RWPE2 (cell line): Measurements from ENCODE around the gene ABCC1.
A peak's percentile ranks its signal among the peaks of the same experiment; 100 is the strongest.

ENCODE experiments used
- ATAC-seq: fragments of 200-7000 bp; cut with Tn5 transposase; 3 replicates; pipeline ENCODE4 v1.9.1; 2021; ENCODE audit warnings: low read depth
- DNase-seq: peaks from one replicate; pipeline ENCODE4 v3.0.0-alpha.2; 2020; ENCODE audit warnings: low spot score
- H3K27ac ChIP-seq: fragments of 450-650 bp; 2 replicates; pipeline ENCODE4 v1.5.1; 2017; ENCODE audit warnings: mild to moderate bottlenecking; ENCODE audit not compliant: poor library complexity, severe bottlenecking
- H3K27me3 ChIP-seq: fragments of 250-450 bp; sonication (Bioruptor Pico); 2 replicates; pipeline ENCODE4 v1.5.1; 2021; ENCODE audit warnings: mild to moderate bottlenecking, moderate library complexity; ENCODE audit not compliant: insufficient read depth, poor library complexity, severe bottlenecking
- H3K36me3 ChIP-seq: fragments of 250-450 bp; sonication (Bioruptor Pico); 2 replicates; pipeline ENCODE4 v1.5.1; 2020; ENCODE audit warnings: low read depth, mild to moderate bottlenecking, moderate library complexity
- H3K4me1 ChIP-seq: fragments of 250-450 bp; sonication (Bioruptor Pico); 2 replicates; pipeline ENCODE4 v1.5.1; 2021; ENCODE audit warnings: mild to moderate bottlenecking, moderate library complexity; ENCODE audit not compliant: insufficient read depth, poor library complexity, severe bottlenecking
- H3K4me3 ChIP-seq: fragments of 250-450 bp; sonication (Bioruptor Pico); 2 replicates; pipeline ENCODE4 v1.5.1; 2021; ENCODE audit warnings: mild to moderate bottlenecking, moderate library complexity; ENCODE audit not compliant: severe bottlenecking
- H3K9me3 ChIP-seq: fragments of 250-450 bp; sonication (Bioruptor Pico); 2 replicates; pipeline ENCODE4 v1.5.1; 2021; ENCODE audit warnings: mild to moderate bottlenecking, moderate library complexity; ENCODE audit not compliant: severe bottlenecking
- TF ChIP-seq, protein P1 (sequence below): fragments of 450-650 bp; IDR thresholded peaks from one replicate; pipeline ENCODE4 v1.5.1; 2017; ENCODE audit warnings: mild to moderate bottlenecking, moderate library complexity; ENCODE audit not compliant: poor library complexity, severe bottlenecking

The ABCC1 gene

DNA sequence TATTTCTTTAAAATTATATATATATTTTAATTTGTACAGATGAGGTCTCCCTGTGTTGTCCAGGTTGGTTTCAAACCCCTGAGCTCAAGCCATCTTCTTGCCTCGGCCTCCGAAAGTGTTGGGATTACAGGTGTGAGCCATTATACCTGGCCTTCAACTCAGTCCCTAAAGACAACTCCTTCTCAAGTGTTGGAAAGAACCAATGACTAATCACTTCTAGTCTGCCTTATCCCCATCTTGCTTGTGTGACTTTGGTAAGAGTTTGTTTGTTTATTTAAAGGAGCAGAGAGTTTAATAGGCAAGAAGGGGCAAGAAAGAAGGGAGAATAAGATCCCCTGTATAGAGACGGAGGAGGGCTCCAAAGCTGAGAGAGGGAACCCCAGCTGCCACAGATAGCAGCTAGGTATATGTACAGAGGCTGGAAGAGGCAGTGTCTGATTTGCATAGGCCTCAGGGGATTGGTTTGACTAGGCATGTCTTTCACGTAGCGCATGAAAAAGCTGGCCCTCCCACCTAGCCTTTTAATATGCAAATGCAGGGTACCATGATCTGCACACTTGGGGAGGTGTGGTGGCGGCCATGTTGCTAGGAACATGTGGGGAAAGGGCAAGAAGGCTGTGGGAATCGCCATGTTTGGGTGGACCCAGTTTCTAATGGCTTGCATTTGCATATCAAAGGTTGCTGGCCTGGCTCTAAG is 21.5 kb downstream of the ABCC1 start:
- no peak overlapping the region for H3K4me3 ChIP-seq
- DNase-seq, result no peak
- no peak for ATAC-seq
- H3K36me3 ChIP-seq, result peaks cover 13% of the 10 kb centered on the region
- H3K27ac ChIP-seq, result no peak overlapping the region
- peaks cover 17% of the 10 kb centered on the region for H3K4me1 ChIP-seq
- no peaks in the 10 kb centered on the region for H3K27me3 ChIP-seq
- no peaks in the 10 kb centered on the region for H3K9me3 ChIP-seq
- TF ChIP-seq, protein P1, sequence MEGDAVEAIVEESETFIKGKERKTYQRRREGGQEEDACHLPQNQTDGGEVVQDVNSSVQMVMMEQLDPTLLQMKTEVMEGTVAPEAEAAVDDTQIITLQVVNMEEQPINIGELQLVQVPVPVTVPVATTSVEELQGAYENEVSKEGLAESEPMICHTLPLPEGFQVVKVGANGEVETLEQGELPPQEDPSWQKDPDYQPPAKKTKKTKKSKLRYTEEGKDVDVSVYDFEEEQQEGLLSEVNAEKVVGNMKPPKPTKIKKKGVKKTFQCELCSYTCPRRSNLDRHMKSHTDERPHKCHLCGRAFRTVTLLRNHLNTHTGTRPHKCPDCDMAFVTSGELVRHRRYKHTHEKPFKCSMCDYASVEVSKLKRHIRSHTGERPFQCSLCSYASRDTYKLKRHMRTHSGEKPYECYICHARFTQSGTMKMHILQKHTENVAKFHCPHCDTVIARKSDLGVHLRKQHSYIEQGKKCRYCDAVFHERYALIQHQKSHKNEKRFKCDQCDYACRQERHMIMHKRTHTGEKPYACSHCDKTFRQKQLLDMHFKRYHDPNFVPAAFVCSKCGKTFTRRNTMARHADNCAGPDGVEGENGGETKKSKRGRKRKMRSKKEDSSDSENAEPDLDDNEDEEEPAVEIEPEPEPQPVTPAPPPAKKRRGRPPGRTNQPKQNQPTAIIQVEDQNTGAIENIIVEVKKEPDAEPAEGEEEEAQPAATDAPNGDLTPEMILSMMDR, result no peak

DNA sequence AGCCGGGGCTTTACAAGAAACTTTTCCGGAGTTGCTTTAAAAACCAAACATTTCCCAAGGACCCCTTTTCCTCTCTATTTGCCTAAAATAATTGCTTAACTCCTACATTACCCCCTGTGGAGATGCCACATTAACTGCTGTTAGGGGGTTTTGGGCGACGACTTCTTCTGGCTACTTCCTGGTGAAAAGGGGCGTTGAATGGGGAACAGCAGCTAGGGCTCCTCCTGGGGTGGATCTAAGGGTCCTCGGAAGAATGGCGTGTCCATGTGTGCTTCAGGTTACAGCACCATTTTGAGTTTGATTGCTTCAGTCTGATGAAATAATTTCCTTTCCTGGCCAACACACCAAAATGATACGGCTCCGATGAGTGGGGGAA is 22.0 kb downstream of the ABCC1 start:
- DNase-seq (no peak), ATAC-seq (no peak)
- TF ChIP-seq, protein P1, result no peak
- peaks cover 11% of the 10 kb centered on the region for H3K4me1 ChIP-seq
- H3K27me3 ChIP-seq, result no peaks in the 10 kb centered on the region
- H3K27ac ChIP-seq, result no peak overlapping the region
- peaks cover 13% of the 10 kb centered on the region for H3K36me3 ChIP-seq
- H3K4me3 ChIP-seq, result no peak overlapping the region
- no peaks in the 10 kb centered on the region for H3K9me3 ChIP-seq

DNA sequence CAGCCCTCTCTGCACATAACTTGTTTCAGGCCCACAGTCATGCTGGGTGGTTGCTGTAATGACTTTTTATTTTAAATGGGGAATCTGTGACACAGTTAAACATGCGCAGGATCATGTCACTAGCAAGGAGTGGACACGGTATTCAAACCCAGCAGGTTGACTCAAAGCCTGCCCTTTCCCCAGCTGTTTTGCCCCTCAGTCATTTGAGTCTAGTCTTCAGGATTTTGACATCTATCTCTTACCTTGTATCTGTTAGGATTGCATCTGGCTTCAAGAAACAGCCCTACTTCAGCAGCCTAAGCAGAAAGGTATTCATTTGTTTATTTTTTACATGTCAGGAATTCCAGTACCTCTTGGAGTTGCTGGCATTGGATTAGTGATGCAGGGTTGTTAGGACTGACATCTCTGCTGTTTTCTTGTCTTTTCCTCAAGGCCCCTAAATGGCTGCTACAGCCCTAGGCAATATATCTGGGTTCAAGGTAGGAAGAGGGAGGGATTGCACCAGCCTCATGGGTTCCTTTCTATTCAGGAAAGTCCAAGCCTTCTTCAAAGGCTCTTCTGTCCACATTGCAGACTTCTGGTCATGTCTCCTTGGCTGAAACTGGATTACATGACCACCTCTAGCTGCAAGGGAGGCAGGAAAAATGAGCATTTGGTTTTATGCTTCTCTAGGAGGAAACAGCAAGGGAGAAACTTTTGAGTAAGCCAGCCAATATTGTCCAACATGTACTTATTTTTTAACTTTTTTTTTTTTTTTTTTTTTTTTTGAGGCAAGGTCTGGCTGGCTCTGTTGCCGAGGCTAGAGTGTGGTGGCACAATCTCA is 22.8 kb downstream of the ABCC1 start:
- DNase-seq, result no peak
- 0 out of 3 replicates have a peak, but pooled peaks have one; percentile 47 for ATAC-seq

DNA sequence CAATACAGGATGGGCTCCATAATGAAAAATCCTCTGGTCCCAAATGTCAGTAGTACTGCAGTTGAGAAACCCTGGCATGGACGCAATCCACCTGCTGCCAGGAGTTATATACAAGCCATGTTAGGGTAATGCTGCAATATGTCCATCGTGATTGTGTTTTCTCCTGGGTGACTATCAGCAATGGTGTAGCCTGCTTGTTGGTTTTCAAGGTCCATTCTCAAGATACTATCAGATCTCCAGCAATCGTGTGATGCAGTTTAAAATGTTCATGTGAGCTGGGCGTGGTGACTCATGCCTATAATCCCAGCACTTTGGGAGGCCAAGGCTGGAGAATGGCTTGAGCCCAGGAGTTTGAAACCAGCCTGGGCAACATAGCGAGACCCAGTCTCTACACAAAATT is 24.0 kb downstream of the ABCC1 start:
- no peak for DNase-seq
- H3K9me3 ChIP-seq, result no peaks in the 10 kb centered on the region
- no peaks in the 10 kb centered on the region for H3K27me3 ChIP-seq
- no peaks in the 10 kb centered on the region for H3K4me1 ChIP-seq
- no peak for ATAC-seq
- H3K4me3 ChIP-seq, result no peak overlapping the region
- TF ChIP-seq, protein P1, result no peak
- peaks cover 25% of the 10 kb centered on the region for H3K36me3 ChIP-seq
- H3K27ac ChIP-seq, result no peak overlapping the region

More for the DNA sequence above, 22.8 kb downstream of the ABCC1 start:
- peaks cover 3% of the 10 kb centered on the region for H3K4me1 ChIP-seq
- H3K4me3 ChIP-seq, result no peak overlapping the region
- TF ChIP-seq, protein P1, result no peak
- H3K36me3 ChIP-seq, result peaks cover 14% of the 10 kb centered on the region
- H3K27me3 ChIP-seq, result no peaks in the 10 kb centered on the region
- H3K9me3 ChIP-seq, result no peaks in the 10 kb centered on the region
- H3K27ac ChIP-seq, result no peak overlapping the region
